ENCODE measurements around the gene CDH19. TPM values are rescaled to one million over a fixed set of nuclear protein-coding genes. Genes with fewer than 3 reads are reported as not detected.

Gene CDH19
- total and polyA plus RNA-seq, 2 of the 4 experiments (the other 2 are of a cell fraction): not detected

DNA sequence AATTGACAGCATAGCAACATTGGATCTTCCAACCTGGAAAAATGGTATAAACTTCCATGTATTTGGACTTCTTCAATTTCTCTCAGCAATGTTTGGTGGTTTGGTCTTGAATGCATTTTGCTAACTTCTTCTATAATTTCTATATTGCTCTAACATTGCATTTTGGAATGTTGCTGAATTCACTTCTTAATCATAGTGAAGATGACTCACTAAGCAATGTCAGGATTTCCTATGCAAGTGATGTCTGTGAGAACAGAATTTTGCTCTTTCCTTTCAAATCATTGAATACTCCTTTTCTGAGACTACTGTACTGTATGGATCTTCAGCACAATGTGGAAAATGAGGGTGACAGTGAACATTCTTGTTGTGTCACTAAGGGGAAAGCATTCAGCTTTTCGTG is 28.9 kb upstream of the CDH19 start:
- no peak overlapping the region for H3K14ac ChIP-seq (replicated peaks; ENCODE audit: low read depth, low read length)
- no peak overlapping the region for H3K56ac ChIP-seq (ENCODE audit: extremely low read depth, insufficient read depth, low read length)
- ChIA-PET CTCF (no interaction called here), POLR2A (ENCODE audit: unreplicated experiment) (no interaction called here)
- H2BK120ac ChIP-seq (ENCODE audit: low read depth, low read length): no peak overlapping the region
- H2BK5ac ChIP-seq (ENCODE audit: low read depth, low read length, poor library complexity, severe bottlenecking): no peak overlapping the region
- H3K27ac ChIP-seq (ENCODE audit: insufficient read depth, low read length): no peak overlapping the region
- no peak overlapping the region for H3K4me3 ChIP-seq (ENCODE audit: insufficient read depth, low read depth, low read length)
- in situ Hi-C loops (cut with MboI; ENCODE audit: low sequenced_read_pairs) (no loop called here), dilution Hi-C loops (cut with HindIII; ENCODE audit: low sequenced_read_pairs, unreplicated experiment) (no loop called here), intact Hi-C loops (cut with micrococcal nuclease) (no loop called here)
- no peaks in the 10 kb centered on the region for H3K36me3 ChIP-seq (ENCODE audit: control insufficient read depth, insufficient read depth, low read length)
- H3K4me1 ChIP-seq (ENCODE audit: control insufficient read depth, insufficient read depth, low read length): no peaks in the 10 kb centered on the region
- DNase-seq: no peak
- no peak overlapping the region for H4K5ac ChIP-seq (ENCODE audit: low read depth, low read length)
- H3K79me1 ChIP-seq (ENCODE audit: low read depth in 1 of 2, low read length in 2 of 2): no peaks in the 10 kb centered on the region
- H4K20me1 ChIP-seq (ENCODE audit: insufficient read depth, low read length): no peaks in the 10 kb centered on the region
- H3K27me3 ChIP-seq (ENCODE audit: control insufficient read depth, insufficient read depth, low read length): no peaks in the 10 kb centered on the region
- H2BK20ac ChIP-seq (ENCODE audit: low read depth, low read length): no peak overlapping the region
- no peak overlapping the region for H3K18ac ChIP-seq (ENCODE audit: low read depth, low read length)
- no peak overlapping the region for H4K8ac ChIP-seq (ENCODE audit: low read depth in 2 of 2, low read length in 2 of 2)
- no peak overlapping the region for H3K9ac ChIP-seq (ENCODE audit: low read depth, low read length)
- TF ChIP-seq BHLHE40 (IDR thresholded peaks at IDR 0.05; ENCODE audit: low read depth, low read length) (no peak), RFX5 (IDR thresholded peaks at IDR 0.05; ENCODE audit: low read depth, low read length) (no peak), MAZ (IDR thresholded peaks at IDR 0.05; ENCODE audit: borderline replicate concordance, low read depth, low read length) (no peak), POLR2A (IDR thresholded peaks at IDR 0.05; ENCODE audit: low read depth, low read length) (no peak), SMC3 (IDR thresholded peaks at IDR 0.05; ENCODE audit: low read depth, low read length) (no peak)
- TF ChIP-seq, protein P1, sequence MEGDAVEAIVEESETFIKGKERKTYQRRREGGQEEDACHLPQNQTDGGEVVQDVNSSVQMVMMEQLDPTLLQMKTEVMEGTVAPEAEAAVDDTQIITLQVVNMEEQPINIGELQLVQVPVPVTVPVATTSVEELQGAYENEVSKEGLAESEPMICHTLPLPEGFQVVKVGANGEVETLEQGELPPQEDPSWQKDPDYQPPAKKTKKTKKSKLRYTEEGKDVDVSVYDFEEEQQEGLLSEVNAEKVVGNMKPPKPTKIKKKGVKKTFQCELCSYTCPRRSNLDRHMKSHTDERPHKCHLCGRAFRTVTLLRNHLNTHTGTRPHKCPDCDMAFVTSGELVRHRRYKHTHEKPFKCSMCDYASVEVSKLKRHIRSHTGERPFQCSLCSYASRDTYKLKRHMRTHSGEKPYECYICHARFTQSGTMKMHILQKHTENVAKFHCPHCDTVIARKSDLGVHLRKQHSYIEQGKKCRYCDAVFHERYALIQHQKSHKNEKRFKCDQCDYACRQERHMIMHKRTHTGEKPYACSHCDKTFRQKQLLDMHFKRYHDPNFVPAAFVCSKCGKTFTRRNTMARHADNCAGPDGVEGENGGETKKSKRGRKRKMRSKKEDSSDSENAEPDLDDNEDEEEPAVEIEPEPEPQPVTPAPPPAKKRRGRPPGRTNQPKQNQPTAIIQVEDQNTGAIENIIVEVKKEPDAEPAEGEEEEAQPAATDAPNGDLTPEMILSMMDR (conservative IDR thresholded peaks at IDR 0.05; ENCODE audit: low read depth, low read length): no peak
- TF ChIP-seq, protein P2, sequence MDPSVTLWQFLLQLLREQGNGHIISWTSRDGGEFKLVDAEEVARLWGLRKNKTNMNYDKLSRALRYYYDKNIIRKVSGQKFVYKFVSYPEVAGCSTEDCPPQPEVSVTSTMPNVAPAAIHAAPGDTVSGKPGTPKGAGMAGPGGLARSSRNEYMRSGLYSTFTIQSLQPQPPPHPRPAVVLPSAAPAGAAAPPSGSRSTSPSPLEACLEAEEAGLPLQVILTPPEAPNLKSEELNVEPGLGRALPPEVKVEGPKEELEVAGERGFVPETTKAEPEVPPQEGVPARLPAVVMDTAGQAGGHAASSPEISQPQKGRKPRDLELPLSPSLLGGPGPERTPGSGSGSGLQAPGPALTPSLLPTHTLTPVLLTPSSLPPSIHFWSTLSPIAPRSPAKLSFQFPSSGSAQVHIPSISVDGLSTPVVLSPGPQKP (IDR thresholded peaks at IDR 0.05; ENCODE audit: borderline replicate concordance, low read depth, low read length): no peak
- H3K4ac ChIP-seq (ENCODE audit: low read depth, low read length): no peak overlapping the region
- no peak overlapping the region for H2BK15ac ChIP-seq (ENCODE audit: low read depth, low read length)
- ATAC-seq (ENCODE audit: low read depth): no peak
- H3K4me2 ChIP-seq (ENCODE audit: low read depth, low read length): no peak overlapping the region
- BruUV-seq (replicated peaks): no TSS peak
- no CpG with 5 or more reads among the region's 1 CpG for WGBS, 2 experiments (ENCODE audit: extremely low coverage in 2 of 2, insufficient read length in 1 of 2)
- H4K91ac ChIP-seq (ENCODE audit: insufficient read depth, low read depth, low read length): no peak overlapping the region
- no peaks in the 10 kb centered on the region for H3K9me1 ChIP-seq (ENCODE audit: insufficient read depth, low read length)
- H2AK5ac ChIP-seq (ENCODE audit: low read depth, low read length): no peak overlapping the region
- H2AFZ ChIP-seq (replicated peaks; ENCODE audit: low read length, poor library complexity): no peak overlapping the region
- no peak overlapping the region for H2AK9ac ChIP-seq (replicated peaks; ENCODE audit: low read depth, low read length, poor library complexity)
- H3K9me3 ChIP-seq (ENCODE audit: control insufficient read depth, insufficient read depth, low read length): peaks cover 2% of the 10 kb centered on the region
- H3K23ac ChIP-seq (ENCODE audit: low read depth, low read length): no peak overlapping the region

Data from IMR-90 (cell line).